Astrocyte (in vitro differentiated cells and primary cell): ENCODE measurements around the gene CCL22. TPM values are rescaled to one million over a fixed set of nuclear protein-coding genes. Genes with fewer than 3 reads are reported as not detected.

Experiments
- DNase-seq: peaks from one replicate; pipeline ENCODE4 v3.0.0-alpha.2; 2010; ENCODE audit warnings: low read depth
- FAIRE-seq: peaks from 2 replicates; lab custom pipeline; 2011; peaks lifted over from hg19 to GRCh38; lab: Jason Lieb, UNC
- H2AFZ ChIP-seq: 2 replicates; pipeline ENCODE4 v1.6.0; 2012; ENCODE audit warnings: low read depth, low read length, inconsistent platforms
- H3K27ac ChIP-seq: 2 replicates; pipeline ENCODE4 v1.5.1; 2011; ENCODE audit warnings: low read depth, low read length, inconsistent platforms
- H3K27me3 ChIP-seq: 2 replicates; pipeline ENCODE4 v1.6.0; 2011; ENCODE audit warnings: low read length, inconsistent platforms; ENCODE audit not compliant: insufficient read depth
- H3K36me3 ChIP-seq: 2 replicates; pipeline ENCODE4 v1.5.1; 2011; ENCODE audit warnings: low read length, inconsistent platforms; ENCODE audit not compliant: insufficient read depth
- H3K4me1 ChIP-seq: 2 replicates; pipeline ENCODE4 v1.5.1; 2011; ENCODE audit warnings: low read length, inconsistent platforms; ENCODE audit not compliant: insufficient read depth
- H3K4me2 ChIP-seq: 2 replicates; pipeline ENCODE4 v1.6.0; 2012; ENCODE audit warnings: low read length, inconsistent platforms
- H3K4me3 ChIP-seq: 2 replicates; pipeline ENCODE4 v1.5.1; 2011; ENCODE audit warnings: low read depth, mild to moderate bottlenecking, low read length, inconsistent platforms; ENCODE audit not compliant: insufficient read depth
- H3K79me2 ChIP-seq: 2 replicates; pipeline ENCODE4 v1.6.0; 2012; ENCODE audit warnings: mild to moderate bottlenecking, low read length, inconsistent platforms; ENCODE audit not compliant: insufficient read depth
- H3K9ac ChIP-seq: 2 replicates; pipeline ENCODE4 v1.6.0; 2012; ENCODE audit warnings: mild to moderate bottlenecking, low read length, inconsistent platforms
- H3K9me3 ChIP-seq: 2 replicates; pipeline ENCODE4 v1.5.1; 2012; ENCODE audit warnings: low read depth, mild to moderate bottlenecking, low read length, inconsistent platforms; ENCODE audit not compliant: insufficient read depth
- H4K20me1 ChIP-seq: 2 replicates; pipeline ENCODE4 v1.6.0; 2012; ENCODE audit warnings: low read length, inconsistent platforms; ENCODE audit not compliant: insufficient read depth
- H3K27ac Mint-ChIP-seq: one replicate; pipeline ENCODE4 v1.8.0; 2021; ENCODE audit warnings: mild to moderate bottlenecking, mixed read lengths; ENCODE audit not compliant: unreplicated experiment
- H3K27me3 Mint-ChIP-seq: one replicate; pipeline ENCODE4 v1.8.0; 2021; ENCODE audit warnings: low read depth, mixed read lengths; ENCODE audit not compliant: unreplicated experiment
- H3K36me3 Mint-ChIP-seq: one replicate; pipeline ENCODE4 v1.8.0; 2021; ENCODE audit warnings: low read depth, mixed read lengths; ENCODE audit not compliant: unreplicated experiment
- H3K4me1 Mint-ChIP-seq: one replicate; pipeline ENCODE4 v1.8.0; 2021; ENCODE audit warnings: low read depth, mixed read lengths; ENCODE audit not compliant: unreplicated experiment
- H3K4me3 Mint-ChIP-seq: one replicate; pipeline ENCODE4 v1.8.0; 2021; ENCODE audit warnings: mild to moderate bottlenecking, moderate library complexity, mixed read lengths; ENCODE audit not compliant: unreplicated experiment
- H3K9me3 Mint-ChIP-seq: one replicate; pipeline ENCODE4 v1.8.0; 2021; ENCODE audit warnings: mild to moderate bottlenecking, mixed read lengths; ENCODE audit not compliant: unreplicated experiment
- CTCF ChIP-seq: IDR thresholded peaks from 2 replicates; pipeline ENCODE4 v1.5.1; 2011; ENCODE audit warnings: low read depth, mild to moderate bottlenecking, inconsistent platforms, low read length, moderate library complexity; ENCODE audit not compliant: insufficient read depth
- EZH2 ChIP-seq: IDR thresholded peaks from 2 replicates; pipeline ENCODE4 v1.6.1; 2012; ENCODE audit warnings: mild to moderate bottlenecking, low read length, inconsistent platforms; ENCODE audit not compliant: insufficient read depth
- total RNA-seq: library from RNA; stranded (reverse); gene quantifications from 2 replicates; pipeline ENCODE4 v1.2.1, GENCODE V29; 2021

The CCL22 gene
- total RNA-seq, 1 donor from 2014 or later, result not detected

- no peak overlapping the region for H3K27ac Mint-ChIP-seq
- H3K79me2 ChIP-seq, result no peaks in the 10 kb centered on the region
- H3K4me1 Mint-ChIP-seq, result no peaks in the 10 kb centered on the region
- H3K9me3 ChIP-seq, result no peaks in the 10 kb centered on the region
- no peaks in the 10 kb centered on the region for H3K36me3 Mint-ChIP-seq
- TF ChIP-seq EZH2 (no peak), CTCF (no peak)
- H3K4me2 ChIP-seq, result no peak overlapping the region
- H3K9ac ChIP-seq, result no peak overlapping the region
- FAIRE-seq, result no peak
- H3K27me3 Mint-ChIP-seq, result peaks cover 38% of the 10 kb centered on the region
- H3K27ac ChIP-seq, result no peak overlapping the region
- H3K4me3 Mint-ChIP-seq, result no peak overlapping the region
- H3K4me3 ChIP-seq, result no peak overlapping the region
- H3K9me3 Mint-ChIP-seq, result peaks cover 2% of the 10 kb centered on the region
- H2AFZ ChIP-seq, result no peak overlapping the region
- H3K36me3 ChIP-seq, result no peaks in the 10 kb centered on the region
- H3K4me1 ChIP-seq, result no peaks in the 10 kb centered on the region
- H4K20me1 ChIP-seq, result no peaks in the 10 kb centered on the region
- no peak for DNase-seq
- peaks cover 14% of the 10 kb centered on the region for H3K27me3 ChIP-seq
These were observed 2.8 kb downstream of the CCL22 start for GRCh38 chr16:57361404-57361803.

GRCh38 chr16:57364143-57364542 lies 5.6 kb downstream of the CCL22 start:
- no peaks in the 10 kb centered on the region for H3K36me3 ChIP-seq
- H3K27me3 Mint-ChIP-seq, result peaks cover 27% of the 10 kb centered on the region
- no peak overlapping the region for H3K4me3 Mint-ChIP-seq
- no peaks in the 10 kb centered on the region for H3K36me3 Mint-ChIP-seq
- H3K79me2 ChIP-seq, result no peaks in the 10 kb centered on the region
- TF ChIP-seq CTCF, result no peak
- TF ChIP-seq EZH2, result no peak
- no peak overlapping the region for H3K9ac ChIP-seq
- no peaks in the 10 kb centered on the region for H3K4me1 ChIP-seq
- no peaks in the 10 kb centered on the region for H4K20me1 ChIP-seq
- no peak overlapping the region for H3K4me3 ChIP-seq
- H3K4me1 Mint-ChIP-seq, result no peaks in the 10 kb centered on the region
- peaks cover 16% of the 10 kb centered on the region for H3K27me3 ChIP-seq
- no peak overlapping the region for H3K4me2 ChIP-seq
- no peaks in the 10 kb centered on the region for H3K9me3 ChIP-seq
- FAIRE-seq (no peak), DNase-seq (no peak)
- H2AFZ ChIP-seq, result no peak overlapping the region
- H3K27ac ChIP-seq, result no peak overlapping the region
- H3K9me3 Mint-ChIP-seq, result no peaks in the 10 kb centered on the region
- no peak overlapping the region for H3K27ac Mint-ChIP-seq

GRCh38 chr16:57366544-57367040 lies 8.0 kb downstream of the CCL22 start:
- no peaks in the 10 kb centered on the region for H3K36me3 Mint-ChIP-seq
- no peak overlapping the region for H3K9ac ChIP-seq
- H2AFZ ChIP-seq, result no peak overlapping the region
- H3K79me2 ChIP-seq, result no peaks in the 10 kb centered on the region
- no peak overlapping the region for H3K4me3 ChIP-seq
- H3K36me3 ChIP-seq, result no peaks in the 10 kb centered on the region
- H3K9me3 Mint-ChIP-seq, result no peaks in the 10 kb centered on the region
- DNase-seq (no peak), FAIRE-seq (no peak)
- no peak overlapping the region for H3K4me2 ChIP-seq
- no peaks in the 10 kb centered on the region for H4K20me1 ChIP-seq
- no peaks in the 10 kb centered on the region for H3K9me3 ChIP-seq
- H3K27me3 Mint-ChIP-seq, result peaks cover 26% of the 10 kb centered on the region
- H3K27ac Mint-ChIP-seq, result no peak overlapping the region
- H3K4me1 Mint-ChIP-seq, result no peaks in the 10 kb centered on the region
- H3K27ac ChIP-seq, result no peak overlapping the region
- no peaks in the 10 kb centered on the region for H3K4me1 ChIP-seq
- peaks cover 13% of the 10 kb centered on the region for H3K27me3 ChIP-seq
- H3K4me3 Mint-ChIP-seq, result no peak overlapping the region
- TF ChIP-seq CTCF, result no peak
